Kidney glomerular epithelial cell (primary cell): ENCODE measurements around the gene FAM222A.
A peak's percentile ranks its signal among the peaks of the same experiment; 100 is the strongest.

ENCODE experiments used
- DNase-seq: peaks from one replicate; lab custom pipeline; 2025; lab: John Stamatoyannopoulos, UW

The FAM222A gene

DNA sequence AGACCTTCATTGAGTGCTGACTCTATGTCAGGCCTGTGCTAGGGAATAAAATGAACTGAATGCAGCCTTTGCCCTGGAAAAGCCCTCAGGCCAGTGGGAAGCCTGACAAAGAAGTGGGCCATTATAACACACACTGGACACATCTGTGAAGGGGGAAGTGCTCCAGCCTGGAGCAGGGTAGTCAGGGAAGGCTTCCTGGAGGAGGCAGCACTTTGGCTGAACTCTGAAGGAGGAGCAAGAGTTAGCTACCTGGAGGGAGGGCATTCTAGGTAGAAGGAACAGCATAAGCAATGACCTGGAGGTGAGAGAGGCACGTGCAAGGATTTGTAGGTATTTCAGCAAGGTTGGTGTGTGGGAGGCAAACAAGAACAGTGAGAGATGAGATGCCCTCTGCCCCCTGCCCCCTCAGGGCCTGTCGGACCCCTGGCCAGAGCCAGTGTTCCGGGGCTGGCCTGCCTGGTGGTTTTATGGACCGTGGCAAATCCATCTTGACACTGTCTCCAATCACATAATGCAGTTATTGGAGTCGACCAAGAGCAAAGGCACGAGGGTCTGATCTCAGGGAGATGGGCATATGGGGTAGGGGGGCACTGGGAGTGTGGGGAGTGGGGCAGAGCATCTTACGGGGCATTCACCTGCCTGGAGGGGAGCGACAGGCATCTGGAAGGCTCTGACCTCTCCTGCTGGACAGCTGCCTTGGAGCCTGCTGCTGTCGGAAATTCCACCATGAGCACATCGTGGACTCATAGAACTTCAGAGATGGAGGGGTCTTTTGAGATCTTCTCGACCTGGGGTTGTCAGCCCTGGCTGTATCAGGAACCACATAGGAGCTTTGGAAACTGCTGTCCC is 2.7 kb upstream of the FAM222A start:
- DNase-seq, result no peak

DNA sequence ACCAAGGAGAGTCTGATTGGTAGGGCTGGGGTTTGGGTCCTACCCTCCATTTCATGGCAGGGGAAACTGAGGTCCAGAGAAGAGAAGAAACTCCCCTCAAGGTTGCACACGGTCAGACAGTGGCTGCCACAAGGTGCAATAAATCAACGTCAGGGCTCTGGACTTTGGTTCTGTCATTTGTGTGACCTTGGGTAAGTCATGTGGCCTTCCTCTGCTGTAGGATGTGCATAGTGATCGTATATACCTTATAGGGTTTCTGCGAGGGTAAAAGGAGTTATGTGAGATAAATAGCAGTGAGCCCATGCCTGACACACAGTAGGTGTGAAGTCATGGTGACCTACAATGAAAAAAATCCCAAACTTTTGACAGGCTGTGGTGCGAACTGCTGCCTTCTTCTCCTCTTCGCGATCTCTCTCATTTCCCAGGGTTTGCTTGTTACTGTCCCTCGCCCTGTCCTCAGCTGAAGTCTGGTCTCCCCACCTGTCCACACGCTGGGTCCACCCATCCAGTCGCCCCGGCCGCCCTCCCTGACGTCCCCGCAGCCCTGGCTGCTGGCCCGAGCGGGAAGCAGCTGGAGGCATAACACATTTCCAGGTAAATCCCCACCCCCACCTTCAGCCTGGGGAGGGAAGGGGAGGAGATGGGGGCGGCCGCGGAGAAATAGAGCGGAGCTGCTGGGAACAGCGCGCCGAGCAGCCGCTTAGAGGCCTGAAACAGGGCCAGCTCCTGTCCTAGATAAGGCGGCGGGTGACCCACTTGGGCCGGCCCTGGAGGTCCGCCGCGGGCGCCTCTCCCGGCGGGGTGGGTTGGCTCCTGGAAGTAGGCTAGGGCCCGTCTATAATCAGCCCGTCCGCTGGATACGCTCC is 1.8 kb upstream of the FAM222A start:
- DNase-seq, result no peak

DNA sequence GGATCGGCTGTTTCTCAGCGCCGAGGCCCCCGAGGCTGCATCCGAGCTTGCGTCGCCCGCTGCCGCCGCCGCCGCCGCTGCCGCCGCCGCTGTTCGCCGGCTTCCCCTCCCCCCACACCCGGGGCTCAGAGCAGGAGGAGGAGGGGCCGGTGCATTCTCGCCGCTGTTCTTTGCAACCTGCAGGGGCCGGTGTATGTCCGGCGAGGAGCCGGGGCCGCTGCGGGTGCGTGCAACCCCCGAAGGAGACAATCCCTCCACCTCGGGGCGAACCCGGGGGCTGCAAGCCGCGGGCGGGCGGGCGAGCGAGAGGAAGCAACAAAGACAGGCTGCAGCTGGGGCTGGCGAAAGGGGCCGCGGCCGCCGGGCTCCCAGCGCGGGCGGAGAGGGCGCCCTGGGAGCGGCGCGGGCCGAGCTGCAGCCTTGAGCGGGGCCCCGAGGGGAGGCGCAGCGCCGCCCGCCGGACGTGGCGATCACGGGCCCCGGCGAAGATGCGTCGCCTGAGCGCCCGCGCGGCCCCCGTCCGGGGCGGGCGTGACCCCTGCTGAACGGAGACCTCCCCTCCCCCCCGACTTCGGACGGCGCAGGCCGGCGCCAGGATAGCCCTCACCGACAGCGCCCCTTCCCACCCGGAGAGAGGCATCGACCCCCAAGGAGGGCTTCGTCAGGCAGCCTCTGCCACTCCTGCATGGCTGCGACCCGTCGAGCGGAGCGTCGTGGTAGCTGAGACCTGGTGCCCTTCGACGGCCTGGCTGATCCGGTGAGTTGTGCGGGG is 702 bp downstream of the FAM222A start:
- DNase-seq, result peak; percentile 30

DNA sequence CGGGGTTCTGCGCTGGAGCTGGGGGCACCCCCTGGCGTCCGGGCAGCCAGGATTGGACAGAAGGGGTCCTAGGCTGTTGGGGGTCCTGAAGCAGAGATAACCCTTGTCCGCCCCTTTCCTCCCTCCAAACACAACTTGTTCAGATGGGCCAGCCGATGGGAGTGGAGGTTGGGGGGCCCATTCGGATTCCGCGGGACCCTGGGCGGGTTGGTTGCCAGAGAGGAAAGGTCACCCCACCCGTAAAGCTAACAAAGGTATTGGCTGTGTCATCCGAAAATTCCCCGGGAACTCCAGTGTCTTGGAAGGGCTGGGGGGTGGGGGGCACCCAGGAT is 1.3 kb downstream of the FAM222A start:
- no peak for DNase-seq

DNA sequence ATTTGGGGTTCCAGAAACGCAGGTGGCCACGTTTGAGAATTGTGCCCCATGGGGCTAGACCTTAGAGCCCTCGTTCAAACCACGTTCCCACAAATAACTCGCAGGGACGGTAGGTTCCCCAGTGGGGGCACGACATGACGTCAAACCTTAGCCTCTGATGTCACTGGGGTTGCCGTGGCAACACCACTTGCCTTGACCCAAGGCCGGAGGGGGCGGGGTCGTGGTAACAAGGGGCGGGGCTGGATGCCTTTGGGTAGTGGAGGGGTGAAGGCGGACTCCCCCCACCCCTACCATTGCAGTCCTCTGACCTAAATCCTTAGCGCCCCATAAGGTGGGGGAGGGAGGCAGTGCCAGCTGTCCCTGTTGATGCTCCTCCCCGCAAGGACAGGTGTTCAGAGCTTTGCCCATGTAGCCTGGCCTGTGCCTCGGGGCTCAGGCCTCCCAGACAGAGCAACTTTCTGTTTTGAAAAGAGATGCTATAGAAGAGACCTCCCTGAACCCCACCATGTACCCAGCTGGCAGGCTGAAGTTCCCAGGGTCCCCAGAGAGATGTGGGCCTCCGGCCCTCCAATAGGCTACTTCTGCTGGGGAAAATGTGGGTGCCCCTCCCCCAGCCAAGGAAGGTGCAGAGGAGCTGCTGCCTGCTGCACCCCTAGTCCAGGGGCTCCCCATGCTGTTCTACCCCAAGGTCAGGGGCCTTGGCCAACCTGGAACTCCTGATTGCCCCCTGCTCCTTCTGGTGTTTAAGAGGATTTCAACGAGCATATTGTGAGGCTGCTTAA is 1.9 kb downstream of the FAM222A start:
- DNase-seq, result no peak

DNA sequence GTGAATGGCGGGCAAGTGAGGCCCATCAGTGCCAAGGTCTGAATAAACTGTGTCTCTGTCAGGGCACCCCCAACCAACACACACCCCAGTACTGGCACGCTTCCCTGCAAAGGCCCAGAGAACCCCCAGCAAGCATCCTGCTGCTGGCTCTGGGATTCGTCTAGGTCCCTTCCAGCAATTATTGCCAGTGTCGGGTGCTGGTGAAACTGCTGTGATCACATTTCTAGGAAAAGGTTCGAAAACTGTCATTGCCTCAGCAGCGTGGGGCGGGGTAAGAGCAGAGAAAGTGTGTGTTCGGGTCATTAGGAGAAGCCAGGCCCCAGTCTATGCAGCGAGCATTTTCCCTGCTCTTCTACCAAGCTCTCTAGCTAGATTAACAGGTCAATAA is 2.5 kb downstream of the FAM222A start:
- DNase-seq, result no peak

DNA sequence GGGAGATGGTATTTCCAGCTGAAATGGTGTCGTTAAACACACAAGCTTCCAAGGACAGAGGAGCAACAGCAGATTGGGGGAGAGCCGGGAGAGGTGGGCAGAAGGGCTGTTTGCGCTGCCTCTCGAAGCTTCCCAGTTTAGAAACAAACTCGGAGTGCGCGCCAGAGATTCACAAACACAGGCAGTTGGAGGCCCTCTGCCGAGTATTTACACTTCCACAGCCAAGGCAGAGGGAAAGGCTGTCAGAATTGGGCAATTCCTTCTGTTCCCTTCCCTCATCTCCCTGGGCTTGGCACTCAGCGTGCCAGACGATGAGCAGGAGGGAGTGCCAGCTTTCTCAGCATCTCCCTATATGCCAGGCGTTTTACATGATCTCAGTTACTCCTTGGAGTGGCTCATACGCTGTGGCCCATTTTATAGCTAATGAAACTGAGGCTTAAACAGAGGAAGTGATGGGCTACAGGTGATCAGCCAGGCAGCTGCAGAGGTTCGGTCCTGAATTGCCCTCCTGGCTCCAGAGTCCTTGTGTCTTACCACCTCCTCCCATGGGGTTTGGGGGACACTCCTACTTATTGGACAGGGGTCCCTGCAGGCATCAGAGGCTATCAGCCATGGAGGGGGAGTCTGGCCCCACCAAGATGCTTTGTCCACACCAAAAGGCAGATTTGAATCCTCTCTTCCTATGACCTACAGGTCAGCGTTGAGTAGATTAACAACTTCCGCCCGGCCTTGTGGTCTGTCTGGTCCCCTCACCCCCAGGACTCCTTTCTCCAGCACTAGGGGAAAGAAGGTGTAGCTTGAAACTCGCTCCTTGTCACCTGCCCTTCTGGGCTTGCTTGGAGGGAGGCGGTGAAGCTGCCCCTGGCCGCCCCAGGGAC is 3.1 kb downstream of the FAM222A start:
- no peak for DNase-seq

DNA sequence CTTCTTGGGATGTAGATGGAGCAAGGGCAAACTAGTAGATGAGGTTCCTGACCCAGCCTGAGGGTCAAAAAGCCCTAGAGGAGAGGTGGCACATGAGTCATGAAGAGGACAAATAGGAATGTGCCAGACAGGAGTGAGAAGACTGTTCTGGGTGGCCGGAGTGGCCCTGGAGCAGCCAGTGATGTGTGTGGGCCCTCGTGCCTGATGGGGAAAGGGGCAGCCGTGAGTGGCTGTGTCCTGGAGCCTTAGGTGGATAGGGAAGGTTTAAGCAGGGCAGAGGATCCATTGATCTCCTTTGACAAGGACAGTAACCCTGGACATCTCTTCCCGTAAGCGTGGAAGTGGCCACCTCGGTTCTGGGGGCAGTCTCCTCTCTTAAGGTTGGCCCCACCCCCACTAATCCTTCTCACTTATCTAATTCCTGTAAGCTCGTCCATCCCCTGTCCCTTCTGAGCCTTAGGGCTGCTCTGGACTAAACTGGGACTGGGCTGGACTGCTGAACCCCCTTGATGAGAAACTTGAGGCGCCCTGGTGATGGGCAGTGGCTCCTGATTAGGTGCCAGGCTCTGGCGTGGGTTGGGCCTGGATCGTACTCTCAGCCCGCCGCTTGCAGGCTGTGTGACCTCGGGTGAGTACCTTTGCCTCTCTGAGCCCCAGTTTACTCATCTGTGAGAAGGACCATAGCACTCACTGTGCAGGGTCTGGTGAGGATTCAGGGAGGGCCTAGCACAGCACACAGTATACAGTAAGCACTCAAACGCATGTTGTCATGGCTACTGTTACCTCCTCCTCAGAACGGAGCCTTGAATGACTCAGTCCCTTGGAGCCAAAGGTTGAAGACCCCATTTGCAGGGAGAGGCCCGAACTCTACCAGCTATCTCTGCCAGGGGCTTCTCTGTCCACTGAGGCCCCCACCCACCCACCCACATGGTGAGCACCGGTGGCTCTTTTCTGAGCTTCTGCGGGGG is 4.0 kb downstream of the FAM222A start:
- no peak for DNase-seq

DNA sequence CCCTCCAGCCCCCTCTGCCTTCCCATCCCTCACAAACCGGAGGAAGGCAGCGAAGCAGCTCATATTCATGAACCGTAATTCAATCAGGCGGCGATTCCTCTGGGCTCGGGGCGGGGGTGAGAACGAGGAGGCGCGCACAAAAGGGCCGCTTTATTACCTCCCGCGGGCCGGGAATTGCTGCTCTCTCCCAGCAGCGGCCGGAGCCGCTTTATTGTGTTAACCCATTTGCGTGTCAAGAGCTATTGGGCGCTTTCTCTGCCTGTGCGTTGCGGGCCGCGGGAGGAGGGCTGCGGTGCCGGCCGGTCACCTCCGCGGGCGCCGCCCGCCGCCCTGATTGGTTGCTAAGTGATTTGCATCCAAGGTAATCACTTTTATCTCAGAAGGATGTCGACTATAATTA is 4.8 kb downstream of the FAM222A start:
- DNase-seq, result no peak

DNA sequence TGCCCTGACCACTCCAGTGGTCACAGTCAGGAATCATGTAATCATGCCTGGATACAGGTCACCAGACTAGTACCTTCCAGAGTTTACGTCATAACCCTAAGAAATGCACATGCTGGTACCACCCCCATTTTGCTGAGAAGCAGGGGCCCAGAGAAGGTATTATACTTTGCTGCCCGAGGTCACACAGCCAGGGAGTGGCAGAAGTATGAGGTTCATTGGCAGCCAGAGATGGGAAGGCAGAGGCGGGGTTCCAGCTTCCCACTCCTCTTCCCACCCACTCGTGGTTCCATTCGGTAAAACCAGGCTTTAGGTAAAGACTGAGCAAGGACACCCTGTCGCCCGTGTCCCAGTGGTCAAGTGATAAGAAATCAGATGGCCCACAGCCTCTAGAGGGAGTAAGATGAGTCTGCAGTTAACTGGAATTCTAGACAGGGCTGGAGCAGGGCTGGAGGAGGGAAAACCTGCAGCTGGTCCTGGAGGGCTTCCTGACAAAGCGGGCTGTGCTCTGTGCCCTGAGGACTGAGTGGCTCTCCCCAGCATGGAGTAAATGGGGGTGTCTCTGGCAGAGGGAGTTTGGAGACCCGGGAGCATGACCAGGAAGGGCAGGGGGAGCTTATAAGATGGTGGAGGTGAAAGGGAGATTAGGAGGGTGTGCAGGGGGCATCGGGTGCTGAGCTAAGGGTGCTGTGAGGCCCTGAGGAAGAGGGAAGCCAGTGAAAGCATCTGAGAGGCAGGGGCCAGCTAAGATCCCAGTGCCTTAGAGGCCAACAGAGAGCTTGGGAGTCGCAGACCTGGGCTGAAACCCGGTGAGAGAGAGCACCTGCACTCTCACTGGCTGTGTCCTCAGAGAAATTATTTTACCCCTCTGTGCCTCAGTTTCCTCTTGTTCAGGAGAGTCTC is 5.7 kb downstream of the FAM222A start:
- DNase-seq, result peak; percentile 19

DNA sequence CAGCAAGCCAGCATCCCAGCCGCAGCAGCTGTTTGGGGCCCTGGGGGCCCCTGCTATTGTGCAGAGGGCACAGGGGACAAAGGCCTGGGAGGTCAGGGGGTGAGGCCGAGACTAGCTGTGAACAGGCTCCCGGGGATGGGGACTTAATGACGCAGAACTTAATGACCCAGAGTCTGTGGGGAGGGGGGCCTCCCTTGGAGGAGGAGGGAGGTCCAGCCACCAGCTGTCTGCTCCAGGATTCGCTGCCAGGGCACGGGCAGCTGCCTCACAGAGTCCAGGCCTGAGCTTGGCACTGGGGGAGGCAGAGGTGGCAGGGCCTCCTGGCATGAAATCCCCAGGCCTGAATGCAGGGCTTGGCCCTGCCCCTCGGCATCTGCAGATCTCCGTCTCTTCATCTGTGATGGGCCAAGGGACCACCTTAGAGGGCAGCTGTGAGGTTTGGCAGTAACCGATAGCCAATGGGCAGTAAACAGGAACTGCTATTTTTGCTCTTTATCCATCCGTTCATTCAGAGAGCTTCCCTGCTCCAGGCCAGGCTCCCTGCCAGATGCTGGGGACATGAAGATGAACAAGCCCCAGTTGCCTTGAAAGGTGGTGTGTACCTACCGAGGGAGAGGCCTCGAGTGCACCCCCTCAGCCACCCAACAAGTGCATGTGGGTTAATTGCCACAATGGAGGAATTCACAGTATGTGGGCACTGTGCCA is 6.7 kb downstream of the FAM222A start:
- DNase-seq, result no peak

DNA sequence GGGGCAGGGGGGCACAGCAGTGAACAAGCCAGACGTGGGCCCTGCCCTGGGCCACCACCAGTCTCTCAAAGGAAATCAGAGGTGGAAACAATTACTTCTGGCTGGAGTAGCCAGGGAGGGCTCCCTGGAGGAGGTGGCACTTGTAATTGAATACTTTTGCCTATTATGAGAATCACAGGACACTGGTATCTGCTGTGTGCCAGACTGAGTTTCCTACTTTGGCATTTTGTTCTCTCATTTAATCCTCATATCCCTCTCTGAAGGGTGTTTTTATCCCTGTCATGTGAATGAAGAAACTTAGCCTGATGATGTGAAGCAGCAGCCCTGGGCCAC is 7.2 kb downstream of the FAM222A start:
- DNase-seq, result no peak

DNA sequence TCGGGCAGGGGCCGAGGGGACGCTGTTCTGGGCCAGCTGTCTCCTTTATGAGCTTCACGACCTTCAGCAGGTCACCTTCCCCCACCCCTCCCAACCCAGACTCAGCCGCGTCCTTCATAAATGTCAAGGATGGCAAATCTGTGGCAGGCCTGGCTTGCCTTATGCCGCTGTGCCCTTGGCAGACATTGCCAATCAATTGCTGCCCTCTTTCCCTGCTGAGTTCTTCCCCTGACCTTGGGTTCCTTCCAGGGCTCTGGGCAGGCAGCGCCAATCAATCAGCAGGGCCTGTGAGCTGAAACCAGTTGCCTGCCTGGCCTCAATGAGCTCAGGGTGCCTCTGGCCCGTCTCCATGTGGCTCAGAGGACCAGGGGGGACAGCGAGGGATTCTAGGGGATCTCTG is 7.7 kb downstream of the FAM222A start:
- no peak for DNase-seq

DNA sequence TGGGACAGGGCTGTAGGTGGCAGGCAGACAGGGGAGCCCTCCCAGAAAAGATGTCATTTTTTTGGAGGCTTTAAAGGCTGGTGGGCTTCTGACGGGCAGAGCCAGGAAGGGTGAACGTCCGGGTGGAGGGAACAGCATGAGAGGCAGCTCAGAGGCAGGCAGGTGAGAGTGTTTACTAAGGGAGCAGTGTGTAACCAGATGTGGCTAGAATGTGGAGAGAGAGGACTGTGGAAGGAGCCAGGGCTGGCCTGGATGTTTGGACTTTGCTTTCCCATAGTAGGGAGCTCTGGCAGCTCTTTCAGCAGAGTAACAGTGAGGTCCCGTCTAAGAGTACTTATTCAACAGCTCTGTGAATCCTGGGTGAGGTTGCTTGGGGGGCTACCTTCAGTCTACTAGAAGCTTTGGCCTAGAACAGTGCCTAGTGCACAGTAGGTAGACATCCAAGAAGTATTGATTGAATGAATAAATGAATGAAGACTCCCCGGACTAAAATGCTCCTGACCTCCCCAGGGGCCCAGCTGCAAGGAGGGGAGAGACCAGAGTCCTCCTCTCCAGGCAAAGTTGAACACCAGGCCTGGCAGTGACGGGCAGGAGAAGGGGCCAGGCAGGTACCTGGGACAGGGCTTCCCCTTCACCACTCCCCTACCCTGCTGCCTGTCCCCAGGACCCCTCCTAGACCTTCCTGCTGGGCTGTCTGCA is 8.5 kb downstream of the FAM222A start:
- DNase-seq, result no peak

DNA sequence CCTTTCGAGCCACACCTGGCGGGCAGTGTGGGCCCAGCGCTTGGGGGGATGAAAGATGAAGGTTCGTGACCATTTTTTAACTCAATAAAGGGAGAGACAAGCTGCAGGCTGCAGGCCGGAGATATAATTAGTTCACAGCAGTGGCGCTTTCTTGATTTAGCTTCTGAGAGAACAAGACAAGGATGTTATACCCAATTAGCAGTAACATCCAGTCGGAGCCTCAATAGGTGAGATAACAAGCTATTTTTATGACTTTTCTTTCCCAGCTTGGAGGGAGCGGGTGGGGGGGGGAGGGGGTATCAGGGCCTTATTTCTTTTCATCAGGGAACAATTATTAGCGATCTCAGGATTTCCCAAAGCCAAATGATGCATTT is 9.1 kb downstream of the FAM222A start:
- DNase-seq, result no peak

DNA sequence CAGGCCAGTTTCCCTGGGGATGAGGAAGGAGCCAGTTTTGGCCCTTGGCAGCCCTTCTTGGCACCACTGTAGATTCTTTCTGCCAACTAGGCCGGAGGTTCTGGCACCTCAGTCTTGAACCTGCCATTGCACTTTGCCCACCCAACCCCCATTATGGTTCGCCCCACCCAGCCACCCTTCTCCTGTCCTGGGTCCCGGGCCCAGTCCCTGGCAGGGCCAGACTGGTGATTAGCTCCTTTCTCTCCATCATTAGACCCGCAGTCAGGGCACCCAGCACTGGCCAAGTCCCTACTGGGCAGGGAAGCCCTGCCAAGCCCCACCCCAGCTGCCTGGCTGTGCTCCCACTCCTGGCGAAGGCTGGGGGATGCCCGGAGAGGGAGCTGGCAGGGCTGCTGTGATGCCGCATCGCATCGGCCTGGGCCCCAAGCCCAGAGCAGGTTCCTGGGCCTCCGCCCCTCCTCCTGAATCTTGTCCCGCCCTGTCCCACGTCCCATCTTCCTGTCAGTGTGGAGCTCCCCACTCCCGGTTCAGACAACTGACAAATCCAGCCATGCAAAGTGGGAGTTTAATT is 9.8 kb downstream of the FAM222A start:
- DNase-seq, result no peak

DNA sequence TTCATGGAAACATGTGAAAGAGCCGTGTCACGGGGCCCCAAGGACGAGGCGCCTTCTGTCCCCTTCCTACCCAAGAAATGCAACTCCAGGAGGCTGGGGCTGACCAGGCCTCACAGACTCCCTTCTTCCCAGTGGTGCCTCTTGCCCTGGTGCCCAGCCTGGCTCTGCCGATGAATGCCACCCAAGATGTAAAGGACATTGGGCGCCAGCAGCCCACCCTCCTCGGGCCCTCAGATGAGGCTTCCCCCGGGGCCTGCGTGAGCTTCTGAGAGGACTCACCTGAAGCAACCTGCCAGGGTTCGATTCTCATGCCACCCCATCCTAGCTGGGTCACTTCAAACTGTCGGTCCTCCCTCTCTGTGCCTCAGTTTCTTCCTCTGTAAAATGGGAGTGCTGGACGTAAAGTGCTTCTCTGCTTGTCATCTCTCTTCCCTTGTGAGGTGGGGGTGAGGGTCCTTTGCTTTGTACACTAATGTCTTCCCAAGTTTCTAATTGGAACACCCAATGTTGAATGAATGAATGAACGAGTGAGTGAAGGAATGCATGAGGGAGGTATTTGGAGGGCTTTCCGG is 10.8 kb downstream of the FAM222A start:
- no peak for DNase-seq
